Measurements from ENCODE around the gene ACSL6. TPM values are rescaled to one million over a fixed set of nuclear protein-coding genes. Genes with fewer than 3 reads are reported as not detected.

Gene ACSL6
- total RNA-seq, 6 donors from 2014 or later, result 0.61 to 1.2 (median 0.74) TPM; not detected in 1

DNA sequence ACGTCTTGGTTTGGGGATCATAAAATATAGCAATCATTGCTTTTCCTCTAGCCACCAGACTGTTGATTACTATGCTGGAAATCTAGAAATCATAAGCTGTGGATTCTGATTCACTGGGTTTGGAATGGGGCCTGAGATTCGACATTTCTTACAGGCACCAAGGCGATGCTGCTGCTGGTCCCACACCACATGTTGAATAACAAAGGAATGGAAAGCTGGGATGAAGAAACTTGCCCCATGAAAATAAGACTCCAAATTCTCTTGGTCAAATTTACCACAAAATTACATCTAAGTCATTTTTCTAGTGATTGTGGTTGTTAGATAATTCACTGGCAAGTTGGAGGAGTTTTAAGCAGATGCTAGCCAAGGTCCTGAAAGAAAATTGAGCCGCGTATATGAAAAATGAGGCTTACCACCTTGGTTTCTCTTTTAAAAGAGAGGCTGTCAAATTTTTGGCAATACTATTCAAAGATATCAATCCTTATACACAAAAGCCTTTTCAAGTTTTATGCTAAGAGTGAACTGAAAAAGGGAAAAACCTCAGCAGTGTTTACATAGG, 43.0 kb downstream of the ACSL6 start:
- no peak for TF ChIP-seq POLR2A (IDR thresholded peaks at IDR 0.05)
- DNase-seq (no peak), ATAC-seq (ENCODE audit: low FRiP score in 2 of 2) (no peak)
- H3K9me3 ChIP-seq, result no peaks in the 10 kb centered on the region
- no peak overlapping the region for H3K27ac ChIP-seq
- no peaks in the 10 kb centered on the region for H3K4me1 ChIP-seq
- no peaks in the 10 kb centered on the region for H3K27me3 ChIP-seq
- no peak overlapping the region for H3K4me3 ChIP-seq
- WGBS, 2 donors, result 81 to 87% methylated on average over 5 of the region's 5 CpGs
- no peaks in the 10 kb centered on the region for H3K36me3 ChIP-seq

- Histone ChIP-seq H3K9me3 (no peaks in the 10 kb centered on the region), H3K27ac (no peak overlapping the region), H3K27me3 (no peaks in the 10 kb centered on the region), H3K4me3 (no peak overlapping the region), H3K36me3 (no peaks in the 10 kb centered on the region), H3K4me1 (no peaks in the 10 kb centered on the region)
- DNase-seq (no peak), ATAC-seq (ENCODE audit: low FRiP score in 2 of 2) (no peak)
- TF ChIP-seq CTCF (IDR thresholded peaks at IDR 0.05) (no peak), EP300 (IDR thresholded peaks at IDR 0.05) (no peak), POLR2A (IDR thresholded peaks at IDR 0.05) (no peak), POLR2AphosphoS5 (IDR thresholded peaks at IDR 0.05) (no peak)
- 90 to 100% methylated on average over 1 of the region's 1 CpG for WGBS, 2 donors
Measured at GRCh38 chr5:131966551-131966950, 44.9 kb downstream of the ACSL6 start.

GRCh38 chr5:131965826-131966415, 45.5 kb downstream of the ACSL6 start:
- Histone ChIP-seq H3K9me3 (no peaks in the 10 kb centered on the region), H3K4me1 (no peaks in the 10 kb centered on the region), H3K4me3 (no peak overlapping the region), H3K36me3 (no peaks in the 10 kb centered on the region), H3K27me3 (no peaks in the 10 kb centered on the region), H3K27ac (no peak overlapping the region)
- ATAC-seq (ENCODE audit: low FRiP score in 2 of 2), result no peak
- 73 to 83% methylated on average over 5 to 6 of the region's 6 CpGs for WGBS, 2 donors
- TF ChIP-seq CTCF (IDR thresholded peaks at IDR 0.05), result no peak
- no peak for TF ChIP-seq POLR2A (IDR thresholded peaks at IDR 0.05)
- no peak for TF ChIP-seq EP300 (IDR thresholded peaks at IDR 0.05)
- TF ChIP-seq POLR2AphosphoS5 (IDR thresholded peaks at IDR 0.05), result no peak
- no peak for DNase-seq

DNA sequence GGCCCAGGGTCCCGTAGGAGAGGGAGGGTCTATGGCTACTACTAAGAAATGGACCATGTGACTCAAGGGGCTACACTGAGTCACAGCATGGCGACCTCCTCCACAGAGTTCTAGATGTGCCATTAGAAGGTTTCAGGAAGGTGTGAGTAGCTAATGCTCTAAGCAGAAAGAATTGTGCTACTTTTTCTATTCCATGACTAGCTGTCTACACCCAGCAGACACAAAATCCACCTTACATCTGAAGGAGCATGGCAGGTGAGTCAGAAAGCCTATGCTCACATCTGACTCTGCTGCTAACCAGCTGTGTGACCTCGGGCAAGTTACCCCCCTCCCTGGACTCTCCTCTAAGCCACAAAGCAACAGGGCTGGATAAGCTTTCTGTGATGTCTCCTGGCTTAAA, 51.6 kb downstream of the ACSL6 start:
- whole genome bisulfite sequencing, 2 donors, result 75 to 82% methylated on average over 3 of the region's 3 CpGs
- DNase-seq, result no peak
- Histone ChIP-seq H3K9me3 (no peaks in the 10 kb centered on the region), H3K4me3 (no peak overlapping the region), H3K4me1 (no peaks in the 10 kb centered on the region), H3K27ac (no peak overlapping the region), H3K27me3 (no peaks in the 10 kb centered on the region), H3K36me3 (no peaks in the 10 kb centered on the region)
- peak in 1 of 2 donors; percentile 46 for ATAC-seq (ENCODE audit: low FRiP score in 2 of 2)
- TF ChIP-seq POLR2AphosphoS5 (IDR thresholded peaks at IDR 0.05), result no peak
- TF ChIP-seq CTCF (IDR thresholded peaks at IDR 0.05), result no peak
- TF ChIP-seq EP300 (IDR thresholded peaks at IDR 0.05), result no peak
- no peak for TF ChIP-seq POLR2A (IDR thresholded peaks at IDR 0.05)

DNA sequence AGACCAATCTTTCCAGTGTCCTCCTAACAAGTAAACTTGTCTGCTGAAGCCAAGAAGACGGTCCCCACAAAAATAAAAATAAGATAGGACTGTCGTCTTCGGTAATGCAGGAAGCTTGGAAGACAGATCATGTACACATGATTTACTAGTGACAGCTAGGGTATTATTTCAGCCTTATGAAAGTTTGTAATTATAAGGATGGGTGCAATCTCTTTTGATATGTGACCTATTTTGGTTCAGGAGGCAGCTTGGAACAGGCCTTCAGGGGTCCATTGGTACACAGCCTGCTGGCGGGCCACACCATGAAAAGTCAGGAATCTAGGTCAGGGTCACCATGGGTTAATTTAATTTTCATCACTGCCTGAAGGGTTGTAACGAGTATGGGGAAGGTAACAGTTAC, 52.3 kb downstream of the ACSL6 start:
- ATAC-seq (ENCODE audit: low FRiP score in 2 of 2), result no peak
- no peak for TF ChIP-seq POLR2AphosphoS5 (IDR thresholded peaks at IDR 0.05)
- TF ChIP-seq CTCF (IDR thresholded peaks at IDR 0.05), result no peak
- no peak overlapping the region for H3K27ac ChIP-seq
- no peaks in the 10 kb centered on the region for H3K4me1 ChIP-seq
- H3K4me3 ChIP-seq, result no peak overlapping the region
- DNase-seq, result no peak
- no peaks in the 10 kb centered on the region for H3K36me3 ChIP-seq
- H3K9me3 ChIP-seq, result no peaks in the 10 kb centered on the region
- WGBS, 2 donors, result 82 to 85% methylated on average over 5 of the region's 5 CpGs
- H3K27me3 ChIP-seq, result no peaks in the 10 kb centered on the region
